Liver (tissue), 9 donors: ENCODE measurements around the gene BATF. TPM values are rescaled to one million over a fixed set of nuclear protein-coding genes. Genes with fewer than 3 reads are reported as not detected.

ENCODE experiments used
- DNase-seq: peaks from one replicate; pipeline ENCODE4 v3.0.0-alpha.2; 2017; ENCODE audit warnings: low spot score
- H3K27ac ChIP-seq, 2 donors: one replicate each; pipeline ENCODE4 v1.7.0; 2013; ENCODE audit warnings: inconsistent platforms in 2 of 2, low read length in 2 of 2, control low read depth in 1 of 2, low read depth in 1 of 2, mild to moderate bottlenecking in 1 of 2
- H3K27me3 ChIP-seq, 4 donors: one replicate each; pipeline versions ENCODE4 v1.6.1 to v1.7.0; 2013; ENCODE audit warnings: low read length in 3 of 4, inconsistent platforms in 1 of 4, mild to moderate bottlenecking in 1 of 4, moderate library complexity in 1 of 4; ENCODE audit not compliant: control insufficient read depth in 4 of 4, insufficient read depth in 4 of 4
- H3K36me3 ChIP-seq, 4 donors: one replicate each; pipeline versions ENCODE4 v1.6.1 to v1.7.0; 2013; ENCODE audit warnings: low read length in 3 of 4, mild to moderate bottlenecking in 3 of 4, low read depth in 1 of 4, moderate library complexity in 1 of 4; ENCODE audit not compliant: control insufficient read depth in 4 of 4, insufficient read depth in 3 of 4
- H3K4me1 ChIP-seq, 4 donors: one replicate each; pipeline versions ENCODE4 v1.6.1 to v1.7.0; 2013; ENCODE audit warnings: low read length in 3 of 4, mild to moderate bottlenecking in 3 of 4, moderate library complexity in 1 of 4; ENCODE audit not compliant: control insufficient read depth in 4 of 4, insufficient read depth in 4 of 4
- H3K4me3 ChIP-seq, 3 donors: one replicate each; pipeline versions ENCODE4 v1.6.1 to v1.7.0; 2013; ENCODE audit warnings: low read length in 3 of 3, control low read depth in 1 of 3, low read depth in 1 of 3, mild to moderate bottlenecking in 1 of 3
- H3K9ac ChIP-seq, 2 donors: one replicate each; pipeline ENCODE4 v1.7.0; 2013; ENCODE audit warnings: low read length in 2 of 2, mild to moderate bottlenecking in 2 of 2, moderate library complexity in 2 of 2, control low read depth in 1 of 2, low read depth in 1 of 2
- H3K9me3 ChIP-seq, 4 donors: one replicate each; pipeline versions ENCODE4 v1.6.1 to v1.7.0; 2013; ENCODE audit warnings: low read length in 3 of 4; ENCODE audit not compliant: control insufficient read depth in 4 of 4
- EGR1 ChIP-seq, 2 donors: IDR thresholded peaks; 2 replicates each; pipeline ENCODE4 v1.6.1; 2016 to 2018; ENCODE audit warnings: antibody characterized with exemption in 2 of 2, low read depth in 2 of 2
- FOXA1 ChIP-seq: IDR thresholded peaks from 2 replicates; pipeline ENCODE4 v1.6.1; 2016; ENCODE audit warnings: antibody characterized with exemption
- FOXA2 ChIP-seq: IDR thresholded peaks from 2 replicates; pipeline ENCODE4 v1.6.1; 2016; ENCODE audit warnings: antibody characterized with exemption
- GABPA ChIP-seq, 2 donors: IDR thresholded peaks in 1 of 2; conservative IDR thresholded peaks in 1 of 2; 2 replicates each; pipeline ENCODE4 v1.6.1; 2016; ENCODE audit warnings: antibody characterized with exemption in 2 of 2, mild to moderate bottlenecking in 1 of 2, moderate library complexity in 1 of 2
- HNF4A ChIP-seq, 2 donors: conservative IDR thresholded peaks; 2 replicates each; pipeline ENCODE4 v1.6.1; 2016; ENCODE audit warnings: antibody characterized with exemption in 2 of 2, mild to moderate bottlenecking in 2 of 2
- JUND ChIP-seq, 2 donors: IDR thresholded peaks; 2 replicates each; pipeline ENCODE4 v1.6.1; 2016; ENCODE audit warnings: antibody characterized with exemption in 2 of 2
- NR2F2 ChIP-seq: IDR thresholded peaks from 2 replicates; pipeline ENCODE4 v1.6.1; 2016; ENCODE audit warnings: antibody characterized with exemption
- RAD21 ChIP-seq, 2 donors: IDR thresholded peaks; 2 replicates each; pipeline ENCODE4 v1.6.1; 2016; ENCODE audit warnings: antibody characterized with exemption in 2 of 2, mild to moderate bottlenecking in 2 of 2
- RXRA ChIP-seq, 2 donors: IDR thresholded peaks; 2 replicates each; pipeline ENCODE4 v1.6.1; 2017 to 2018; ENCODE audit warnings: antibody characterized with exemption in 2 of 2, mild to moderate bottlenecking in 1 of 2
- SP1 ChIP-seq: IDR thresholded peaks from 2 replicates; pipeline ENCODE4 v1.6.1; 2018; ENCODE audit warnings: antibody characterized with exemption, mild to moderate bottlenecking
- TAF1 ChIP-seq: conservative IDR thresholded peaks from 2 replicates; pipeline ENCODE4 v1.6.1; 2016; ENCODE audit warnings: antibody characterized with exemption, mild to moderate bottlenecking
- YY1 ChIP-seq: IDR thresholded peaks from 2 replicates; pipeline ENCODE4 v1.6.1; 2016; ENCODE audit warnings: antibody characterized with exemption, mild to moderate bottlenecking
- WGBS: extraction: QIAGEN DNeasy Blood & Tissue Kit; methylation state at CpG from one replicate; pipeline ENCODE4 v1.1.7; 2013; 5-methylcytosine and 5-hydroxymethylcytosine counted together
- polyA plus RNA-seq, 2 donors: library from polyadenylated mRNA; stranded (reverse) in 1 of 2; unstranded in 1 of 2; fragments of 200-250 nt in 1 of 2; fragments of >200 nt in 1 of 2; fragmentation: Nextera tagmentation in 1 of 2; extraction: Ambion mirVana in 1 of 2; gene quantifications; one replicate each; pipeline versions ENCODE4 v1.2.1 to v1.2.3, GENCODE V29; 2013 to 2015
- total RNA-seq, 2 donors: library from RNA; depleted of rRNA; stranded (reverse); fragments of >200 nt; gene quantifications; one replicate each; pipeline ENCODE4 v1.2.3, GENCODE V29; 2014
- TF ChIP-seq, protein P1 (sequence below): IDR thresholded peaks from 2 replicates; pipeline ENCODE4 v1.6.1; 2016; ENCODE audit warnings: antibody characterized with exemption
- TF ChIP-seq, protein P2 (sequence below): IDR thresholded peaks from 2 replicates; pipeline ENCODE4 v1.6.1; 2016; ENCODE audit warnings: antibody characterized with exemption
- TF ChIP-seq, protein P3 (sequence below): IDR thresholded peaks from 2 replicates; pipeline ENCODE4 v1.6.1; 2016; ENCODE audit warnings: antibody characterized with exemption
- TF ChIP-seq, protein P4 (sequence below): IDR thresholded peaks from 2 replicates; pipeline ENCODE4 v1.6.1; 2016; ENCODE audit warnings: antibody characterized with exemption, mild to moderate bottlenecking
- TF ChIP-seq, protein P5 (sequence below): fragments of 150-350 bp; IDR thresholded peaks from 2 replicates; pipeline ENCODE4 v1.5.1; 2017; ENCODE audit warnings: improper control_type of control experiment, low read depth, low read length; ENCODE audit not compliant: missing input control
- donor health status: healthy.
- donor health status: healthy.
- donor health status: healthy.
- donor health status: healthy.
- donor health status: healthy.

Gene BATF
- total and polyA plus RNA-seq, 4 donors, result 0.77 to 2.1 (median 1.0) TPM

DNA sequence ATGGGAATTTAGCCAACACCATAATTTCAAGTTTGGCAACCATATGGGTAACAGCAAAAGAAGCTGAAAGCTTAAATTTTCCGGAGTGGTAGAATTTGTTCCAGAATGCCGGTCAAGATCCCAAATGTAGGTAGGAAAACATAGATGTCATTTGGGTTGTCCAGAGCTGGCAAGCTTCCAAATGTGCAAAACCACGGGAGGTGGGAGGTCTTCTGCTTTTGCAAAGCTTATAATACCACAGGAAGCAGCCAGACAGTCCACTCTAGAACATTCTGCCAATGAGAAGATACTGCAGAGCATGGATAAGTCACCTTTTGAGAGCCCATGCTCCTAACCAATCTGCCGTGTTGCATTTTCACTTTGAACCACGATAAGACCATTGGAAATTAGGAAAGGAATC is 26.4 kb upstream of the BATF start:
- no peak for DNase-seq
- 79% methylated on average over 5 of the region's 5 CpGs for WGBS
- Histone ChIP-seq H3K4me1 (no peaks in the 10 kb centered on the region), H3K4me3 (no peak overlapping the region), H3K9me3 (no peaks in the 10 kb centered on the region), H3K36me3 (no peaks in the 10 kb centered on the region), H3K9ac (no peak overlapping the region), H3K27me3 (no peaks in the 10 kb centered on the region), H3K27ac (no peak overlapping the region)
- TF ChIP-seq FOXA1, result no peak
- TF ChIP-seq, protein P1, sequence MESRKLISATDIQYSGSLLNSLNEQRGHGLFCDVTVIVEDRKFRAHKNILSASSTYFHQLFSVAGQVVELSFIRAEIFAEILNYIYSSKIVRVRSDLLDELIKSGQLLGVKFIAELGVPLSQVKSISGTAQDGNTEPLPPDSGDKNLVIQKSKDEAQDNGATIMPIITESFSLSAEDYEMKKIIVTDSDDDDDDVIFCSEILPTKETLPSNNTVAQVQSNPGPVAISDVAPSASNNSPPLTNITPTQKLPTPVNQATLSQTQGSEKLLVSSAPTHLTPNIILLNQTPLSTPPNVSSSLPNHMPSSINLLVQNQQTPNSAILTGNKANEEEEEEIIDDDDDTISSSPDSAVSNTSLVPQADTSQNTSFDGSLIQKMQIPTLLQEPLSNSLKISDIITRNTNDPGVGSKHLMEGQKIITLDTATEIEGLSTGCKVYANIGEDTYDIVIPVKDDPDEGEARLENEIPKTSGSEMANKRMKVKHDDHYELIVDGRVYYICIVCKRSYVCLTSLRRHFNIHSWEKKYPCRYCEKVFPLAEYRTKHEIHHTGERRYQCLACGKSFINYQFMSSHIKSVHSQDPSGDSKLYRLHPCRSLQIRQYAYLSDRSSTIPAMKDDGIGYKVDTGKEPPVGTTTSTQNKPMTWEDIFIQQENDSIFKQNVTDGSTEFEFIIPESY, result no peak
- no peak for TF ChIP-seq TAF1

DNA sequence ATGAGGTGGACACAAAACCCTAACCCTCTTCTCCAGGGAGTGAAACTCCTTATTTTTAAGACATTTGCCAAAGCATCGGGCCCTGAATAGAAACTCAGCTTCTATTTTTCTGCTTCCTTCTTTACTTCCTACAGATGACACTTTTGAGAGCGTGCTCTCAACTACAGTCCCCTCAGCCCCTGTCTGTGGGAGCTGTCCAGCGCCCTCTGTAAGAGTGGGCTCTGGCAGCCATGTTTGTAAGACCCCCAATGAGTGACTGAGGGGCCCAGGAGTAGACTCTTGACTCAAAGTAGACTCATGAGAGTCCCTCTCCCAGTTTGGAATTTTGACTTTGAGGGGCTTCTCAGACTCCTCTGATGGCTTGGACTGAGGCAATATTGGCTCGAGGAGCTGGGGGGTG is 25.5 kb upstream of the BATF start:
- DNase-seq, result no peak
- Histone ChIP-seq H3K27me3 (no peaks in the 10 kb centered on the region), H3K36me3 (no peaks in the 10 kb centered on the region), H3K9ac (no peak overlapping the region), H3K9me3 (no peaks in the 10 kb centered on the region), H3K4me3 (no peak overlapping the region), H3K27ac (no peak overlapping the region), H3K4me1 (no peaks in the 10 kb centered on the region)
- TF ChIP-seq, protein P2, sequence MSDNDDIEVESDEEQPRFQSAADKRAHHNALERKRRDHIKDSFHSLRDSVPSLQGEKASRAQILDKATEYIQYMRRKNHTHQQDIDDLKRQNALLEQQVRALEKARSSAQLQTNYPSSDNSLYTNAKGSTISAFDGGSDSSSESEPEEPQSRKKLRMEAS, result no peak
- TF ChIP-seq, protein P3, sequence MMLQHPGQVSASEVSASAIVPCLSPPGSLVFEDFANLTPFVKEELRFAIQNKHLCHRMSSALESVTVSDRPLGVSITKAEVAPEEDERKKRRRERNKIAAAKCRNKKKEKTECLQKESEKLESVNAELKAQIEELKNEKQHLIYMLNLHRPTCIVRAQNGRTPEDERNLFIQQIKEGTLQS, result no peak
- no peak for TF ChIP-seq FOXA2
- no peak for TF ChIP-seq GABPA (IDR thresholded peaks at IDR 0.05 in 1 of 2, conservative IDR thresholded peaks at IDR 0.05 in 1 of 2)
- TF ChIP-seq SP1, result no peak
- TF ChIP-seq, protein P4, sequence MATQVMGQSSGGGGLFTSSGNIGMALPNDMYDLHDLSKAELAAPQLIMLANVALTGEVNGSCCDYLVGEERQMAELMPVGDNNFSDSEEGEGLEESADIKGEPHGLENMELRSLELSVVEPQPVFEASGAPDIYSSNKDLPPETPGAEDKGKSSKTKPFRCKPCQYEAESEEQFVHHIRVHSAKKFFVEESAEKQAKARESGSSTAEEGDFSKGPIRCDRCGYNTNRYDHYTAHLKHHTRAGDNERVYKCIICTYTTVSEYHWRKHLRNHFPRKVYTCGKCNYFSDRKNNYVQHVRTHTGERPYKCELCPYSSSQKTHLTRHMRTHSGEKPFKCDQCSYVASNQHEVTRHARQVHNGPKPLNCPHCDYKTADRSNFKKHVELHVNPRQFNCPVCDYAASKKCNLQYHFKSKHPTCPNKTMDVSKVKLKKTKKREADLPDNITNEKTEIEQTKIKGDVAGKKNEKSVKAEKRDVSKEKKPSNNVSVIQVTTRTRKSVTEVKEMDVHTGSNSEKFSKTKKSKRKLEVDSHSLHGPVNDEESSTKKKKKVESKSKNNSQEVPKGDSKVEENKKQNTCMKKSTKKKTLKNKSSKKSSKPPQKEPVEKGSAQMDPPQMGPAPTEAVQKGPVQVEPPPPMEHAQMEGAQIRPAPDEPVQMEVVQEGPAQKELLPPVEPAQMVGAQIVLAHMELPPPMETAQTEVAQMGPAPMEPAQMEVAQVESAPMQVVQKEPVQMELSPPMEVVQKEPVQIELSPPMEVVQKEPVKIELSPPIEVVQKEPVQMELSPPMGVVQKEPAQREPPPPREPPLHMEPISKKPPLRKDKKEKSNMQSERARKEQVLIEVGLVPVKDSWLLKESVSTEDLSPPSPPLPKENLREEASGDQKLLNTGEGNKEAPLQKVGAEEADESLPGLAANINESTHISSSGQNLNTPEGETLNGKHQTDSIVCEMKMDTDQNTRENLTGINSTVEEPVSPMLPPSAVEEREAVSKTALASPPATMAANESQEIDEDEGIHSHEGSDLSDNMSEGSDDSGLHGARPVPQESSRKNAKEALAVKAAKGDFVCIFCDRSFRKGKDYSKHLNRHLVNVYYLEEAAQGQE, result no peak
- no peak for TF ChIP-seq RXRA (IDR thresholded peaks at IDR 0.05)
- no peak for TF ChIP-seq FOXA1
- TF ChIP-seq JUND (IDR thresholded peaks at IDR 0.05), result no peak
- no peak for TF ChIP-seq EGR1 (IDR thresholded peaks at IDR 0.05; ENCODE audit: low read depth in 2 of 2)
- no peak for TF ChIP-seq NR2F2
- TF ChIP-seq, protein P5, sequence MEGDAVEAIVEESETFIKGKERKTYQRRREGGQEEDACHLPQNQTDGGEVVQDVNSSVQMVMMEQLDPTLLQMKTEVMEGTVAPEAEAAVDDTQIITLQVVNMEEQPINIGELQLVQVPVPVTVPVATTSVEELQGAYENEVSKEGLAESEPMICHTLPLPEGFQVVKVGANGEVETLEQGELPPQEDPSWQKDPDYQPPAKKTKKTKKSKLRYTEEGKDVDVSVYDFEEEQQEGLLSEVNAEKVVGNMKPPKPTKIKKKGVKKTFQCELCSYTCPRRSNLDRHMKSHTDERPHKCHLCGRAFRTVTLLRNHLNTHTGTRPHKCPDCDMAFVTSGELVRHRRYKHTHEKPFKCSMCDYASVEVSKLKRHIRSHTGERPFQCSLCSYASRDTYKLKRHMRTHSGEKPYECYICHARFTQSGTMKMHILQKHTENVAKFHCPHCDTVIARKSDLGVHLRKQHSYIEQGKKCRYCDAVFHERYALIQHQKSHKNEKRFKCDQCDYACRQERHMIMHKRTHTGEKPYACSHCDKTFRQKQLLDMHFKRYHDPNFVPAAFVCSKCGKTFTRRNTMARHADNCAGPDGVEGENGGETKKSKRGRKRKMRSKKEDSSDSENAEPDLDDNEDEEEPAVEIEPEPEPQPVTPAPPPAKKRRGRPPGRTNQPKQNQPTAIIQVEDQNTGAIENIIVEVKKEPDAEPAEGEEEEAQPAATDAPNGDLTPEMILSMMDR, result no peak
- no peak for TF ChIP-seq HNF4A (conservative IDR thresholded peaks at IDR 0.05)
- no peak for TF ChIP-seq YY1
- no peak for TF ChIP-seq RAD21 (IDR thresholded peaks at IDR 0.05)
- WGBS, result 87% methylated on average over 4 of the region's 4 CpGs
